Nephron progenitor cell (in vitro differentiated cells): Measurements from ENCODE around the gene CPNE2.

ENCODE experiments used
- DNase-seq: peaks from one replicate; pipeline ENCODE4 v3.0.0; 2021
- H3K27ac Mint-ChIP-seq: 2 replicates; pipeline ENCODE4 v1.8.0; 2021; ENCODE audit warnings: mild to moderate bottlenecking, moderate library complexity, mixed read lengths
- H3K27me3 Mint-ChIP-seq: 2 replicates; pipeline ENCODE4 v1.8.0; 2021; ENCODE audit warnings: mild to moderate bottlenecking, low read depth, mixed read lengths; ENCODE audit not compliant: poor library complexity
- H3K36me3 Mint-ChIP-seq: 2 replicates; pipeline ENCODE4 v1.8.0; 2021; ENCODE audit warnings: low read depth, mixed read lengths
- H3K4me1 Mint-ChIP-seq: 2 replicates; pipeline ENCODE4 v1.8.0; 2021; ENCODE audit warnings: mixed read lengths
- H3K4me3 Mint-ChIP-seq: 2 replicates; pipeline ENCODE4 v1.8.0; 2021; ENCODE audit warnings: mild to moderate bottlenecking, moderate library complexity, mixed read lengths
- H3K9me3 Mint-ChIP-seq: 2 replicates; pipeline ENCODE4 v1.8.0; 2021; ENCODE audit warnings: mild to moderate bottlenecking, moderate library complexity, mixed read lengths
- TF ChIP-seq, protein P1 (sequence below): fragments of 200-600 bp; sonication (generic); IDR thresholded peaks from 2 replicates; pipeline ENCODE4 v1.5.0; 2021; ENCODE audit warnings: antibody characterized with exemption

CPNE2 gene

DNA sequence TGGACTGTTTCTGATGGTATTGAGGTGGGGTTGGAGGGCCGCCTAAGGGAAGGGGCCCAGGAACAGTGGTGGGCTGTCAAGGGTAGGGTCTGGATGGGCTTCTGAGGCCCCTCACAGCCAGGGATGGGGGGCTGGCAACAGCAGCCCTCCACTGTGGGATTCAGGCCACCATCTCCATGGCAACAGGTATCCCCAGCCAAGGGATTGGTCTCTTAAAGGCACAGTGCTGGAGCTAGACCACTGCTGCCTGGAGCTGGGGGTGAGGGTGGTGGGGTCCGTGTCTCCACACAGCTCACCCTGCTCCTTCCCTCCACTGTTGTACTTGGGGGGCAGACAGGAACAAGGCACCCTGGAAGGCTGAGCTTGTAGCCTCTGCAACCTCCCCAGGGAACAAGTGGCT lies 51.6 kb downstream of the CPNE2 start:
- H3K27me3 Mint-ChIP-seq = peaks cover 4% of the 10 kb centered on the region
- no peak for DNase-seq
- TF ChIP-seq, protein P1, sequence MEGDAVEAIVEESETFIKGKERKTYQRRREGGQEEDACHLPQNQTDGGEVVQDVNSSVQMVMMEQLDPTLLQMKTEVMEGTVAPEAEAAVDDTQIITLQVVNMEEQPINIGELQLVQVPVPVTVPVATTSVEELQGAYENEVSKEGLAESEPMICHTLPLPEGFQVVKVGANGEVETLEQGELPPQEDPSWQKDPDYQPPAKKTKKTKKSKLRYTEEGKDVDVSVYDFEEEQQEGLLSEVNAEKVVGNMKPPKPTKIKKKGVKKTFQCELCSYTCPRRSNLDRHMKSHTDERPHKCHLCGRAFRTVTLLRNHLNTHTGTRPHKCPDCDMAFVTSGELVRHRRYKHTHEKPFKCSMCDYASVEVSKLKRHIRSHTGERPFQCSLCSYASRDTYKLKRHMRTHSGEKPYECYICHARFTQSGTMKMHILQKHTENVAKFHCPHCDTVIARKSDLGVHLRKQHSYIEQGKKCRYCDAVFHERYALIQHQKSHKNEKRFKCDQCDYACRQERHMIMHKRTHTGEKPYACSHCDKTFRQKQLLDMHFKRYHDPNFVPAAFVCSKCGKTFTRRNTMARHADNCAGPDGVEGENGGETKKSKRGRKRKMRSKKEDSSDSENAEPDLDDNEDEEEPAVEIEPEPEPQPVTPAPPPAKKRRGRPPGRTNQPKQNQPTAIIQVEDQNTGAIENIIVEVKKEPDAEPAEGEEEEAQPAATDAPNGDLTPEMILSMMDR = no peak
- H3K9me3 Mint-ChIP-seq = no peaks in the 10 kb centered on the region
- H3K4me3 Mint-ChIP-seq = no peak overlapping the region
- H3K27ac Mint-ChIP-seq = no peak overlapping the region
- no peaks in the 10 kb centered on the region for H3K36me3 Mint-ChIP-seq
- H3K4me1 Mint-ChIP-seq = peaks cover 58% of the 10 kb centered on the region

DNA sequence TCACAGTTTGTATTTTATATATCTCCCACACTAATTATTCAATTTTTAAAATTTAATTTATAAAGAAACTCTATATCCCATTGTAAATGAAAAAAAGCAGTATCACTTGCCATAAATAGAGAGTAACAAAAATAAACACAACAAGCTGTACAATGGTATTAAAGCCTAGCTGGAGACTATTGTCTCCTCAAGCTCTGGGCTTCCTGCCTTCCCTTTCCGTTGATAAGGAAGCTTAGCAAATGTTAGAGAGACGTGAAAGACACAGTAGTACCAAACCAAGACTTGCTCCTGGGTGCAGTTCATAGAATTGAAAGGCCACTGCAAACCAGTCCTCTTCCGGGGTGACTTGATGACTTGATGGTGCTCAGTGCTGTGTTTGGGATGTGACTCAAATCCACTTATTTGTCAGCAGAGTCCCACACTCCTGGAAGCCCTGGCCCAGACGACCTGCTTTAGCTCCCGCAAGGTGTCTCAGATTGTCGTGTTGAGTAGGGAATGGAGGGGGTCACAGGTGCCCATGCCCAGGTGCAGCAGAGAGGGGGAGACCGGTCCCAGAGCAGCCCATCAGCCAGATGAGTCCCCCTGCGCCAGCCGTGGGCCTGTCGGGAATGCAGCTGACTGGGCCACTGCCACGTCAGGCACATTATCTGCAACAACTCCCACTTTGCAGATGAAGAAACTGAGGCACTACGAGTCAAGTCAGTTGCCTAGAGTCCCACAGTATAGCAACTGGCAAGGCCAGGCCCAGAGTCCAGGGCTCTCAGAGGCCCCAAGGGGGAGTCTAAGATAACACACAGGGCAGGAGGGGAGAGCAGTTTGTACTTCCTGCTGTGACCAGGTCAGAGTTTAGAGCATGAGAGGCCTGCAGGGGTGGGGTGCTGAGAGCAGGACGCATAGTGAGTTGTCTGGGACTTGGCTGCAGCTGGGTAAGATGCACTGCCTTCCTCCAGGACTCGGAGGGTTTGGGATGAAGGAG lies 53.0 kb downstream of the CPNE2 start:
- DNase-seq = no peak

GRCh38 chr16:57146040-57146647 lies 53.8 kb downstream of the CPNE2 start:
- H3K27me3 Mint-ChIP-seq = peaks cover 7% of the 10 kb centered on the region
- TF ChIP-seq, protein P1 = no peak
- H3K4me1 Mint-ChIP-seq = peaks cover 49% of the 10 kb centered on the region
- peaks cover 6% of the 10 kb centered on the region for H3K36me3 Mint-ChIP-seq
- no peaks in the 10 kb centered on the region for H3K9me3 Mint-ChIP-seq
- no peak overlapping the region for H3K27ac Mint-ChIP-seq
- no peak for DNase-seq
- H3K4me3 Mint-ChIP-seq = no peak overlapping the region

More for the DNA sequence above, 53.0 kb downstream of the CPNE2 start:
- H3K9me3 Mint-ChIP-seq = no peaks in the 10 kb centered on the region
- no peak overlapping the region for H3K4me3 Mint-ChIP-seq
- no peaks in the 10 kb centered on the region for H3K36me3 Mint-ChIP-seq
- no peak overlapping the region for H3K27ac Mint-ChIP-seq
- H3K4me1 Mint-ChIP-seq = peaks cover 49% of the 10 kb centered on the region
- peaks cover 7% of the 10 kb centered on the region for H3K27me3 Mint-ChIP-seq
- TF ChIP-seq, protein P1 = no peak

- Mint-ChIP-seq H3K4me1 (peaks cover 53% of the 10 kb centered on the region), H3K4me3 (no peak overlapping the region), H3K9me3 (no peaks in the 10 kb centered on the region), H3K27ac (peak overlapping the region; percentile 74), H3K27me3 (peaks cover 7% of the 10 kb centered on the region), H3K36me3 (peaks cover 9% of the 10 kb centered on the region)
- TF ChIP-seq, protein P1 = peak; percentile 5
- DNase-seq = no peak
Observed at GRCh38 chr16:57146735-57147134, 54.4 kb downstream of the CPNE2 start.

GRCh38 chr16:57147381-57148221 lies 55.2 kb downstream of the CPNE2 start:
- Mint-ChIP-seq H3K27me3 (peaks cover 7% of the 10 kb centered on the region), H3K9me3 (no peaks in the 10 kb centered on the region), H3K4me3 (peak overlapping the region; percentile 48), H3K4me1 (peaks cover 53% of the 10 kb centered on the region), H3K27ac (peak overlapping the region; percentile 22), H3K36me3 (peaks cover 15% of the 10 kb centered on the region)
- DNase-seq = no peak
- TF ChIP-seq, protein P1 = no peak
